Skeletal muscle satellite cell (primary cell): ENCODE results near the gene PTPRA.

Experiments
- H3K27me3 ChIP-seq: 2 replicates; pipeline ENCODE4 v1.7.0; 2013; ENCODE audit warnings: low read length; ENCODE audit not compliant: control insufficient read depth, insufficient read depth
- H3K36me3 ChIP-seq: 2 replicates; pipeline ENCODE4 v1.7.0; 2013; ENCODE audit warnings: mild to moderate bottlenecking, control low read depth, low read length; ENCODE audit not compliant: insufficient read depth
- H3K4me1 ChIP-seq: 2 replicates; pipeline ENCODE4 v1.7.0; 2013; ENCODE audit warnings: low read length; ENCODE audit not compliant: control insufficient read depth, insufficient read depth
- H3K4me2 ChIP-seq: 2 replicates; pipeline ENCODE4 v1.7.0; 2013; ENCODE audit warnings: mild to moderate bottlenecking, low read length
- H3K4me3 ChIP-seq: 2 replicates; pipeline ENCODE4 v1.7.0; 2013; ENCODE audit warnings: low read length
- H3K9ac ChIP-seq: 2 replicates; pipeline ENCODE4 v1.7.0; 2013; ENCODE audit warnings: mild to moderate bottlenecking, low read depth, low read length, moderate library complexity
- H3K9me3 ChIP-seq: replicated peaks from 2 replicates; pipeline ENCODE4 v1.7.0; 2013; ENCODE audit warnings: mild to moderate bottlenecking, control low read depth, low read length

PTPRA gene

GRCh38 chr20:3088031-3088430 is 214.8 kb downstream of the PTPRA start:
- Histone ChIP-seq H3K36me3 (no peaks in the 10 kb centered on the region), H3K4me3 (no peak overlapping the region), H3K9me3 (no peaks in the 10 kb centered on the region), H3K4me2 (no peak overlapping the region), H3K9ac (no peak overlapping the region), H3K4me1 (peaks cover 4% of the 10 kb centered on the region), H3K27me3 (peaks cover 54% of the 10 kb centered on the region)
